ENCODE results near the gene TSHZ2.

GRCh38 chr20:53332022-53332837 is 360.1 kb downstream of the TSHZ2 start:
- TF ChIP-seq CTCF (IDR thresholded peaks at IDR 0.05) (no peak), POLR2A (IDR thresholded peaks at IDR 0.05) (no peak), POLR2AphosphoS5 (IDR thresholded peaks at IDR 0.05) (no peak)

Measured in breast epithelium (tissue), 3 donors.